Astrocyte of the cerebellum (primary cell): ENCODE measurements around the gene ZNF579.

Experiments used
- DNase-seq: peaks from one replicate; pipeline ENCODE4 v3.0.0-alpha.2; 2011; ENCODE audit warnings: low read depth
- H3K4me3 ChIP-seq: 2 replicates; pipeline ENCODE4 v1.5.1; 2011; ENCODE audit warnings: mild to moderate bottlenecking, low read depth, low read length, moderate library complexity
- in situ Hi-C: cut with HindIII; loops from 2 replicates; pipeline ENCODE4 v1.10.0; 2017; ENCODE audit warnings: low sequenced_read_pairs
- TF ChIP-seq, protein P1 (sequence below): IDR thresholded peaks from 2 replicates; pipeline ENCODE4 v1.5.1; 2012; ENCODE audit warnings: low read length, low read depth, moderate library complexity, mild to moderate bottlenecking; ENCODE audit errors: missing control alignments

Gene ZNF579

DNA sequence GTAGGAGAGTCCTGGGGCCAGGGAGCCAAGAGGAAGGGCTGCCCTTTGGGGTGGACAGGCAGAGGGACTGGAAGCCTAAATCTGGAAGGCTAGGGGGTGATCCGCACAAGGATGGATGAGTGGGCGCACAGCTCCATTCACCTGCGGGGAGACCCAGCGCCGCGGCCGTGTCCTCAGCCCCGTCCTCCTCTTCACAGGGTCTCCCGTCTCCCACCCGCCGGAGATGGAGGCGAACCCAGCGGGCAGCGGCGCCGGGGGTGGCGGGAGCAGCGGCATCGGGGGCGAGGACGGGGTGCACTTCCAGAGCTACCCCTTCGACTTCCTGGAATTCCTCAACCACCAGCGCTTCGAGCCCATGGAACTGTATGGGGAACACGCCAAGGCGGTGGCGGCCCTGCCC, 32.7 kb upstream of the ZNF579 start:
- in situ Hi-C loops: loop anchor here (25.0 kb wide), 1 partner anchor 1151 kb away; the partner anchor contains the start of genes CDC42EP5 and LENG9
- TF ChIP-seq, protein P1, sequence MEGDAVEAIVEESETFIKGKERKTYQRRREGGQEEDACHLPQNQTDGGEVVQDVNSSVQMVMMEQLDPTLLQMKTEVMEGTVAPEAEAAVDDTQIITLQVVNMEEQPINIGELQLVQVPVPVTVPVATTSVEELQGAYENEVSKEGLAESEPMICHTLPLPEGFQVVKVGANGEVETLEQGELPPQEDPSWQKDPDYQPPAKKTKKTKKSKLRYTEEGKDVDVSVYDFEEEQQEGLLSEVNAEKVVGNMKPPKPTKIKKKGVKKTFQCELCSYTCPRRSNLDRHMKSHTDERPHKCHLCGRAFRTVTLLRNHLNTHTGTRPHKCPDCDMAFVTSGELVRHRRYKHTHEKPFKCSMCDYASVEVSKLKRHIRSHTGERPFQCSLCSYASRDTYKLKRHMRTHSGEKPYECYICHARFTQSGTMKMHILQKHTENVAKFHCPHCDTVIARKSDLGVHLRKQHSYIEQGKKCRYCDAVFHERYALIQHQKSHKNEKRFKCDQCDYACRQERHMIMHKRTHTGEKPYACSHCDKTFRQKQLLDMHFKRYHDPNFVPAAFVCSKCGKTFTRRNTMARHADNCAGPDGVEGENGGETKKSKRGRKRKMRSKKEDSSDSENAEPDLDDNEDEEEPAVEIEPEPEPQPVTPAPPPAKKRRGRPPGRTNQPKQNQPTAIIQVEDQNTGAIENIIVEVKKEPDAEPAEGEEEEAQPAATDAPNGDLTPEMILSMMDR: no peak
- no peak overlapping the region for H3K4me3 ChIP-seq
- no peak for DNase-seq

DNA sequence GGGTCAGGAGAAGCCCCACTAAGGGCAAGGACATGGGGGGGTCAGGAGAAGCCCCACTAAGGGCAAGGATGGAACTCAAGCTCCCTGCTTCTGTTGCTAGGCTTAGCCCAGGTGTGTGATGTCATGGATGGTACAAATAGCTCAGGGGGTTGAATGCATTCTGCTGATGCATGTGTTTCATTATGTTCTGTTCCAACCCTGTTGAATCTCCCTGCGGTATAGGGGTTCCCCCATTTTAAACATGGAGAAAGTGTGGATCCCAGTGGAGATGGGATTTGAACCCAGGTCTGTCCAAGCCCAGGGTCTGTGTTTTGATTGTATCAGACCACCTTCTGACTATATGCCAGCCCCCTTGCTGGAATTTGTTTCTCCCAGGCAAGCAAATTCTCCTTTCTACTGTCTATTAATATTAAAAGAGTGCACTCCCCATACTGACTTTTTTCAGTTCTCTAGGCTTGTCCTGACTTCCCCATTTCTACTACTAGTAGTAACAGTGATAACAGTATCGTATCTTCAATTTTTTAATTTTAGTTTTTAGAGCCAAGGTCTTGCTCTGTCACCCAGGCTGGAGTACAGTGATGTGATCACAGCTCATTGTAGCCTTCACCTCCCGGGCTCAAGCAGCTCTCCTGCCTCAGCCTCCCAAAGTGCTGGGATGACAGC, 31.5 kb upstream of the ZNF579 start:
- DNase-seq: no peak
- no peak overlapping the region for H3K4me3 ChIP-seq
- TF ChIP-seq, protein P1: no peak
- in situ Hi-C loops: loop anchor here (25.0 kb wide), 1 partner anchor 1150 kb away; the partner anchor contains the start of genes CDC42EP5 and LENG9

DNA sequence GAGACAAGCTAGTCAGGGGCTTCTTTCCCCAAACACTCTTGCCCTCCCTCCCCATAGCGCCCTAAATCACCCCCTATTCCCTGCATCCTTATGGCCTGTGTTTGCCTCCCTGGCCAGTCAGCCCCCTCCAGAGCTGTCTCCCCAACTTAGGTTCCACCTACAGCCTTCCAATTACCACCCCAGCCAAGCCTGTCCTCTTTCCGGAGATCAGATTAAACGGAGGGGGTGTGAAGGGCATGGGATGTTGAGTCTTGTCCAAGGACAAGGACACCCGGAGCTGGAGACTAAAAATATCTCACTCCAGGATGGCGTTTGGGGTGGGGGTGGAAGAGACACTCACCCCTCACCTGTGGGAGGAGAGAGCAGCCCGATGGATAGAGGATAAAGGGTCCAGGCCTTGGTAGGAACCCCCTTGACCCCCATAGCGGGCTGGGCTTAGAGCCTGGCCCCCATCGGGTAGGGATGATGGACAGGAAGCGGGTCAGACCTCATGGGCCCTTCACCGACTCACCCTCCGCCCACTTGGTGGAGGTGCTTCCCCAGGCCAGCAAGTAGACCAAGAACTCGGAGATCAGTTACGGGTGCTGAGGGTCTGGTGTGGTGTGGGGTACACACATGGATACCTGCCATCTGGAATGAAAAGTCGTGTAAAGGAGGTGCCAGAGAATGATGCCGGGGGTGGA, 30.8 kb upstream of the ZNF579 start:
- TF ChIP-seq, protein P1: no peak
- no peak for DNase-seq
- H3K4me3 ChIP-seq: no peak overlapping the region
- in situ Hi-C loops: loop anchor here (25.0 kb wide), 1 partner anchor 1149 kb away; the partner anchor contains the start of genes CDC42EP5 and LENG9

DNA sequence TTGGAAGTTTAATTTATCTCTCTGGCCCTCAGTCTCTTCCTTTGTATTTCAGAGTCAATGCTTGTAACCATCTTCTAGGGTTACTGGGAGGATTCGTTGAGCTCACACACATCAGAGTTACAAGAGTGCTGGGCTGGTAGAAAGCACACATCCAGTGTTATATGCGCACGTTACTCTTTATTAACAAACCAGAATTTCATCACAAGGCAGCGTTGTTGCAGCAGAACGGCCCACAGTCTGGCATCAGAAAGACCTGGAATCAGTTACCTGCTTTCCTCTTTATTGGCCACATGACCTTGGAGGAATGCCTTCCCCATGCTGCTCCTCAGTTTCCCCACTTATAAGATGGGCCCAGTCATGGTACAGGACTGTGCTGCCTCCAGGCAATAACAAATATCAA, 28.7 kb upstream of the ZNF579 start:
- TF ChIP-seq, protein P1: no peak
- H3K4me3 ChIP-seq: no peak overlapping the region
- in situ Hi-C loops: loop anchor here (10.0 to 25.0 kb wide), 2 partner anchors 255 to 1147 kb away; partner anchors contain the start of genes CDC42EP5, COX6B2 and LENG9
- no peak for DNase-seq

DNA sequence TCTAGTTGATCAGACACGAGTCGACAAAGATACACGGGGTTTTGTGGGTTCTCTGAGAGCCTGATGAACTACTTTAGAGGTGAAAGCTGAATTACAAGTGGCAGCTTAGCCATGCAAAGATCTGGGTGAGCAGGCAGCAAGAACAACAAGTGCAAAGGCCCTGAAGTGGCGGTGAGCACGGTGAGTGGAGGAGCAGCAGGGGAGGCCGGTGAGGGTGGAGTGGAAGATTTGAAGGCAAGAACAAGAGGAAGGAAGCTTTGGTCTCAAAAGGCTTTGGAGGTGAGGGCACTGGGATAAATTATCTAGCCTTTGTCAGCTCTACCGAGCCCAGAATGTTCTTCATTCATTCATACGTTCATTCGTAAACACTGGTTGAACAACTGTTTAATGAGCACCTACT, 26.2 kb upstream of the ZNF579 start:
- TF ChIP-seq, protein P1: no peak
- in situ Hi-C loops: loop anchor here (10.0 to 25.0 kb wide), 2 partner anchors 252 to 1145 kb away; partner anchors contain the start of genes CDC42EP5, COX6B2 and LENG9
- DNase-seq: no peak
- peak overlapping the region; percentile 93 for H3K4me3 ChIP-seq

DNA sequence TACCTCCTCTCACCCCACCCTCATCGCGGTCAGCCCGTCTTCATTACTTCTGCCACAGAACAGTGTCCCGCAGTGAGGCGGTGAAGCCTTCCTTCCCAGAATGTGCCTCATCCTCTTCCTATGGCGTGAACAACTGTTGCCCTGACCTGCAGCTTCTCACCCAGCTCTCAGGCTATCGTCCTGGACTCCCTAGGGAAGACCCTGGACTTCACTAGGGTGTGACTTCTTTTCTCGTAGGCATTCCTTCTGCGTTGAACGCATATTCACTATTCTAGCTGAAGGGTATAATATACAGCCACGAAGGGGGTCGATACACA, 25.8 kb upstream of the ZNF579 start:
- no peak for DNase-seq
- H3K4me3 ChIP-seq: peak overlapping the region; percentile 93
- in situ Hi-C loops: loop anchor here (10.0 to 25.0 kb wide), 2 partner anchors 252 to 1144 kb away; partner anchors contain the start of genes CDC42EP5, COX6B2 and LENG9
- TF ChIP-seq, protein P1: no peak
